ENCODE results near the gene CD82.

The CD82 gene

GRCh38 chr11:44565211-44565952, at the start of gene CD82:
Gene CD82 (plus strand): TSS chr11:44565663. CDS start chr11:44594663, 29,000 bp downstream.
- DNase-seq (ENCODE audit: low read depth in 3 of 3) = peak; percentile 96 to 99 (median 98)

- no peak for DNase-seq (ENCODE audit: low read depth in 3 of 3)
Observed at GRCh38 chr11:44516688-44517507, 48.6 kb upstream of the CD82 start.

GRCh38 chr11:44517541-44517940, 47.9 kb upstream of the CD82 start:
- no peak for DNase-seq (ENCODE audit: low read depth in 3 of 3)

- no peak for DNase-seq (ENCODE audit: low read depth in 3 of 3)
Observed at GRCh38 chr11:44518968-44519550, 46.4 kb upstream of the CD82 start.

GRCh38 chr11:44519989-44520737, 45.3 kb upstream of the CD82 start:
- no peak for DNase-seq (ENCODE audit: low read depth in 3 of 3)

- DNase-seq (ENCODE audit: low read depth in 3 of 3) = no peak
Observed at GRCh38 chr11:44521148-44521547, 44.3 kb upstream of the CD82 start.

- no peak for DNase-seq (ENCODE audit: low read depth in 3 of 3)
Observed at GRCh38 chr11:44522294-44522693, 43.2 kb upstream of the CD82 start.

GRCh38 chr11:44524346-44524745, 41.1 kb upstream of the CD82 start:
- no peak for DNase-seq (ENCODE audit: low read depth in 3 of 3)

- DNase-seq (ENCODE audit: low read depth in 3 of 3) = no peak
Observed at GRCh38 chr11:44524751-44525201, 40.7 kb upstream of the CD82 start.

- DNase-seq (ENCODE audit: low read depth in 3 of 3) = no peak
Observed at GRCh38 chr11:44525473-44526252, 39.8 kb upstream of the CD82 start.

GRCh38 chr11:44526438-44526837, 39.0 kb upstream of the CD82 start:
- DNase-seq (ENCODE audit: low read depth in 3 of 3) = no peak

- no peak for DNase-seq (ENCODE audit: low read depth in 3 of 3)
Observed at GRCh38 chr11:44527476-44527875, 38.0 kb upstream of the CD82 start.

GRCh38 chr11:44528103-44528502, 37.4 kb upstream of the CD82 start:
- DNase-seq (ENCODE audit: low read depth in 3 of 3) = no peak

- DNase-seq (ENCODE audit: low read depth in 3 of 3) = no peak
Observed at GRCh38 chr11:44528581-44528980, 36.9 kb upstream of the CD82 start.

- no peak for DNase-seq (ENCODE audit: low read depth in 3 of 3)
Observed at GRCh38 chr11:44529895-44530412, 35.5 kb upstream of the CD82 start.

GRCh38 chr11:44530413-44531115, 34.9 kb upstream of the CD82 start:
- DNase-seq (ENCODE audit: low read depth in 3 of 3) = no peak

GRCh38 chr11:44531116-44531504, 34.4 kb upstream of the CD82 start:
- DNase-seq (ENCODE audit: low read depth in 3 of 3) = no peak

- no peak for DNase-seq (ENCODE audit: low read depth in 3 of 3)
Observed at GRCh38 chr11:44531636-44532035, 33.8 kb upstream of the CD82 start.

GRCh38 chr11:44532809-44533208, 32.7 kb upstream of the CD82 start:
- no peak for DNase-seq (ENCODE audit: low read depth in 3 of 3)

Data from stimulated activated CD4-positive, alpha-beta T cell treated with anti-CD3 and anti-CD28 coated beads, TNF-alpha, amount 100 ng/mL, for 24 hours (primary cell).